Measurements from ENCODE around the gene ADGRG1.

DNA sequence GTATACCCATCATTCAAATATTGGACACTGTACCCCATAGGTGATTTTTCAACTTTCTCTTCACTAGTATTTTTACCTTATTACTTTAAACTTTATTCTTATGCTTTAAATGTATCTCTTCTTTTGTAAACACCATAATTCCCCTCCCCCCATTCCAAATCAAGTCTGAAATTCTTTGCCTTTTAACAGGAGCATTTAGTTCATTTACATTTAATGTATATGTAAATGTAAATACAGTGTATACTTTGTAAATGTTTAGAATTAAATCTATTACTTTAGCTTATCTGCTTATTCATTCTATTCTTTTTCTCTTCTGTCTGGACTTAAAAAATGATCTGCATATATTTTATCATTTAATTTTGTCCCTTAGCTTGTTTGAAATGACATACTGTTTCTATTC is 30.0 kb upstream of the ADGRG1 start:
- TF ChIP-seq, protein P1, sequence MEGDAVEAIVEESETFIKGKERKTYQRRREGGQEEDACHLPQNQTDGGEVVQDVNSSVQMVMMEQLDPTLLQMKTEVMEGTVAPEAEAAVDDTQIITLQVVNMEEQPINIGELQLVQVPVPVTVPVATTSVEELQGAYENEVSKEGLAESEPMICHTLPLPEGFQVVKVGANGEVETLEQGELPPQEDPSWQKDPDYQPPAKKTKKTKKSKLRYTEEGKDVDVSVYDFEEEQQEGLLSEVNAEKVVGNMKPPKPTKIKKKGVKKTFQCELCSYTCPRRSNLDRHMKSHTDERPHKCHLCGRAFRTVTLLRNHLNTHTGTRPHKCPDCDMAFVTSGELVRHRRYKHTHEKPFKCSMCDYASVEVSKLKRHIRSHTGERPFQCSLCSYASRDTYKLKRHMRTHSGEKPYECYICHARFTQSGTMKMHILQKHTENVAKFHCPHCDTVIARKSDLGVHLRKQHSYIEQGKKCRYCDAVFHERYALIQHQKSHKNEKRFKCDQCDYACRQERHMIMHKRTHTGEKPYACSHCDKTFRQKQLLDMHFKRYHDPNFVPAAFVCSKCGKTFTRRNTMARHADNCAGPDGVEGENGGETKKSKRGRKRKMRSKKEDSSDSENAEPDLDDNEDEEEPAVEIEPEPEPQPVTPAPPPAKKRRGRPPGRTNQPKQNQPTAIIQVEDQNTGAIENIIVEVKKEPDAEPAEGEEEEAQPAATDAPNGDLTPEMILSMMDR (conservative IDR thresholded peaks at IDR 0.05 in 1 of 2, IDR thresholded peaks at IDR 0.05 in 1 of 2; ENCODE audit: low read depth in 1 of 2, low read length in 2 of 2), result no peak
- TF ChIP-seq EZH2 (IDR thresholded peaks at IDR 0.05; ENCODE audit: low read length, missing control alignments), result no peak
